ENCODE measurements around the gene GPR119.
A peak's percentile ranks its signal among the peaks of the same experiment; 100 is the strongest.
"Not testable (repeated sequence)": the region's sequence is repeated elsewhere in the genome, so short reads cannot be mapped to it uniquely, and the experiment has no call there.

GPR119 gene

DNA sequence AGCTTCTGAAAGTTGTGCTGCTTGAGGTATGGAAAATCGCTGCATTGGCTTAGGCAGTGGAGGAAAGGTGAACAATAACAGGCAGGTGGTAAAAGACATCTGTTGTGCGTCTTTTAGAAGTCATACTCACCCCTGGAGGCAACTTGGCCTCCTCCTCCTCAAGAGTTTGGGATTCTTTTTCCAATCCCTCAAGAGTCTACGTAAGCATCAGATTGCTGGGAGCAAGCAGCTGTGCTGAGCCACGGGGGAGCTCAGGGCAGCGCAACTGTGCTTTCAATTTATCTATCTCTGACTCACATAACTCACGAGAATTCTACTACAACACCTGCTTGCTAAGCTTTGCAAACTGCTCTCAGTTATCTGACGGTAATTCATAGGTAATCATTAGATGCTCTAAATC lies 9.9 kb upstream of the GPR119 start:
- Histone ChIP-seq H3K9me3 (replicated peaks; ENCODE audit: low read length) (no peaks in the 10 kb centered on the region), H3K4me1 (ENCODE audit: control insufficient read depth, insufficient read depth, low read length) (no peaks in the 10 kb centered on the region), H3K4me2 (ENCODE audit: low read length) (no peak overlapping the region), H3K27me3 (ENCODE audit: control insufficient read depth, insufficient read depth, low read length) (peaks cover 25% of the 10 kb centered on the region), H3K9ac (ENCODE audit: low read depth, low read length) (no peak overlapping the region), H3K36me3 (ENCODE audit: insufficient read depth, low read length) (no peaks in the 10 kb centered on the region), H3K4me3 (ENCODE audit: low read length) (no peak overlapping the region)

DNA sequence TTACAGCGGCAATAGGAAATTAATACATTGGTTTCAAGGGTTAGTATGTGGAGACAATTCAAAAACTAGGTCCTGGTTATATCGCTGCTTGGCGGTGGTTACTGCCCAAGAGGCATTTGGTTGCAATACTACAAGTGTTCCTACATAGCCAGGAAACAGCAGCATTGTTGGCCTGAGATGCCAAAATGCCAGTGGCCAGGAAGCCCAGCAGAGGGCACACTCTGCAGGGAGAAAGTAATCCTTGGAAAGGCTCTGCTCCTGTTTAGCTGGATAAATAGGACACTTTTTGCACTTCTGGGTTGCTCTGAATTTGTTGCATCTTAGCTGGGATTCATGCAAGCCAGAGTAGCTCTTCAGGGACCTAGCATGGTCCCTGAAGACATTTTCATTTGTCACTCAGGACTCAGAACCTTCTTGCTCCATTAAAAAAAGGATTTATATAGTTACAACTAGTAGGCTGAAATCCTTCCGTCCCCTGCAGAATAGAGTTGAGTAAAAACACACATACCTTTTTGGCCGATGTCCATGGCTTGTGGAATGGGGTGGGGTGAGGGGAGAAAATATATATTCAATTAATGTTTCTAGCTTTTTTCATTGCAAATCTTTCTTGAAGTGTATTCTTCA lies 8.1 kb upstream of the GPR119 start:
- no peak overlapping the region for H3K9ac ChIP-seq (ENCODE audit: low read depth, low read length)
- no peaks in the 10 kb centered on the region for H3K4me1 ChIP-seq (ENCODE audit: control insufficient read depth, insufficient read depth, low read length)
- no peak overlapping the region for H3K4me2 ChIP-seq (ENCODE audit: low read length)
- H3K27me3 ChIP-seq (ENCODE audit: control insufficient read depth, insufficient read depth, low read length): peaks cover 25% of the 10 kb centered on the region
- H3K4me3 ChIP-seq (ENCODE audit: low read length): no peak overlapping the region
- no peaks in the 10 kb centered on the region for H3K9me3 ChIP-seq (replicated peaks; ENCODE audit: low read length)
- no peaks in the 10 kb centered on the region for H3K36me3 ChIP-seq (ENCODE audit: insufficient read depth, low read length)

DNA sequence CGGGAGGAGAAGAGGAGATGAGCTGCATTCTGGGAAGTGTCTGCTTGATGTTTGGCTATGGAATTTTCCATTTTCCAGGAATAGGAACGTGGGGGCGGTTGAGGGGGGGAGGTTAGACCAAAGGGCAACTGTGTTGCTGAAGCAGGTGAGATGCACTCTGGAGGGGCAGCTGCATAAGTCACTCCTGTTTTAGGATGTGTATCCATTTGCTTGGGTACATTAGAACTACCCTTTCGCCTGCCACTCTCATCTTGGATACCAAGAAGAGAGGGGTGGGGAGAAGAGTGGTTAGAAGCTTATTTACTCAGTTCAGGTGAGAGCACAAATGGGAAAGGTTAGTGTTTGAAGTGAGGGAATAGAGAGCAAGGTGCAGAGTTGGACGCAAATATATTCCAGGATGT lies 934 bp upstream of the GPR119 start:
- H3K36me3 ChIP-seq (ENCODE audit: insufficient read depth, low read length): no peaks in the 10 kb centered on the region

DNA sequence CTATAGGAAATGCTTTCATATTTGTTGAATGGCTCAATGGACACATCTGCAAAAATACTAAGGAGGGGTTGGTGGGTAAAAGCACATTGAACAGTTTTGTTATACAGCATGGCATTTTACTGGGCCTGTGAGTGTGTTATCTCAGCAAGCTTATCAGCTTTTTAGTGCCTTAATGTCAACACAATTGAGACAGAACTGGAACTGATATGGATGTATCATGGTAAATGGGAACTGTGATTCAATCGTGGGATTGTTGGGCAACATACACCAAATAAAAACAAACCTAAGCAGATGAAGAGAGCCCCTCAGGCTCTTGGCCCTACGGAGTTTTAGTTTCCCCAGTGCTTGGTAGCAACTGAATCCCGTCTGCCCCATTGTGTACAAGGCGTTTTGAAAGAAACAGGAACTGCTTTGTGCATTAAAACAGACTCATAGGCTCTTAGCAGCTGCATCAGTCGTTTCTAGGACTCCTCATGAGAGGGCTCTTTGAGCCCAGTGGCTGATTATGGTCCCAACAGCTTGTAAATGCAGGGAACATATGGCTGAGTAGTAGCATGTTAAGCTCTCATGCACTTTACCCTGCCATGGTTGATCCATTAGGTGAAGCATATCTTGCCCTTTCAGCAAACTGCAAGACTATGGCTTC lies 7.3 kb downstream of the GPR119 start:
- Histone ChIP-seq H3K9ac (ENCODE audit: low read depth, low read length) (no peak overlapping the region), H3K4me3 (ENCODE audit: low read length) (no peak overlapping the region), H3K4me2 (ENCODE audit: low read length) (no peak overlapping the region), H3K27me3 (ENCODE audit: control insufficient read depth, insufficient read depth, low read length) (peaks cover 2% of the 10 kb centered on the region), H3K36me3 (ENCODE audit: insufficient read depth, low read length) (no peaks in the 10 kb centered on the region), H3K4me1 (ENCODE audit: control insufficient read depth, insufficient read depth, low read length) (no peaks in the 10 kb centered on the region), H3K9me3 (replicated peaks; ENCODE audit: low read length) (no peaks in the 10 kb centered on the region)

More for the DNA sequence above, 934 bp upstream of the GPR119 start:
- Histone ChIP-seq H3K27me3 (ENCODE audit: control insufficient read depth, insufficient read depth, low read length) (peaks cover 2% of the 10 kb centered on the region), H3K4me3 (ENCODE audit: low read length) (no peak overlapping the region), H3K4me1 (ENCODE audit: control insufficient read depth, insufficient read depth, low read length) (no peaks in the 10 kb centered on the region), H3K4me2 (ENCODE audit: low read length) (no peak overlapping the region), H3K9ac (ENCODE audit: low read depth, low read length) (no peak overlapping the region), H3K9me3 (replicated peaks; ENCODE audit: low read length) (no peaks in the 10 kb centered on the region)

DNA sequence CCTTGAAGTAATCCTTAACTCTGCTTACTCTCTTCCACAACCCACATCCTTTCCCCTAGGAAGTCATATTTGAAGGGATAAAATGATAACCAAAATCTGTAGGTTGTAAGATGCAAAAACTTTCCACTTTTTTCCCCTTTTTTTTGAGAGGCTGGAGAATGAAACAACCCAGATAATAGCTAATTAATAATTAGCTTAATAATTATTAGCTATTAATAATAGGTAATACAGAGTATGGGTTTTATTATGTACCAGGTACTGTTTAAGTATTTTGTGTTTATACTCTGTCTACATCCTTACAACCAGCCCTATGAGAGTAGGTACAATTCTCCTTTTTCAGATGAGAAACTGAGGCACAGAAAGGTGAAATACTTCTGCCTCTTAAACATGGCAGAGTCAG lies 9.4 kb downstream of the GPR119 start:
- Histone ChIP-seq H3K4me2 (ENCODE audit: low read length) (no peak overlapping the region), H3K36me3 (ENCODE audit: insufficient read depth, low read length) (no peaks in the 10 kb centered on the region), H3K9ac (ENCODE audit: low read depth, low read length) (no peak overlapping the region), H3K4me1 (ENCODE audit: control insufficient read depth, insufficient read depth, low read length) (no peaks in the 10 kb centered on the region), H3K4me3 (ENCODE audit: low read length) (no peak overlapping the region), H3K27me3 (ENCODE audit: control insufficient read depth, insufficient read depth, low read length) (peaks cover 2% of the 10 kb centered on the region), H3K9me3 (replicated peaks; ENCODE audit: low read length) (no peaks in the 10 kb centered on the region)

DNA sequence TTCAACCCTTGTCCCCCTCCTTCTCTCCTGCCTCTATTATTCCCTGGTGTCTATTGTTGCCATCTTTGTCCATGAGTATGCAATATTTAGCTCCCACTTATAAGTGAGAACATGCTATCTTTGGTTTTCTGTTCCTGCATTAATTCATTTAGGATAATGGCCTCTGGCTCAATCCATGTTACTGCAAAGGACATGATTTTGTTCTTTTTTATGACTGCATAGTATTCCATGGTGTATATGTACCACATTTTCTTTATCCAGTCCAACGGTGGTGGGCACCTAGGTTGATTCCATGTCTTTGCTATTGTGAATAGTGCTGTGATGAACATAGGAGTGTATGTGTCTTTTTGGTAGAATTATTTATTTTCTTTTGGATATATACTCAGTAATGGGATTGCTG lies 33.4 kb downstream of the GPR119 start:
- H3K4me2 ChIP-seq (ENCODE audit: low read length); H3K9me3 ChIP-seq (replicated peaks; ENCODE audit: low read length); H3K4me1 ChIP-seq (ENCODE audit: control insufficient read depth, insufficient read depth, low read length); H3K4me3 ChIP-seq (ENCODE audit: low read length); H3K27me3 ChIP-seq (ENCODE audit: control insufficient read depth, insufficient read depth, low read length); H3K36me3 ChIP-seq (ENCODE audit: insufficient read depth, low read length); H3K9ac ChIP-seq (ENCODE audit: low read depth, low read length): not testable (repeated sequence)

DNA sequence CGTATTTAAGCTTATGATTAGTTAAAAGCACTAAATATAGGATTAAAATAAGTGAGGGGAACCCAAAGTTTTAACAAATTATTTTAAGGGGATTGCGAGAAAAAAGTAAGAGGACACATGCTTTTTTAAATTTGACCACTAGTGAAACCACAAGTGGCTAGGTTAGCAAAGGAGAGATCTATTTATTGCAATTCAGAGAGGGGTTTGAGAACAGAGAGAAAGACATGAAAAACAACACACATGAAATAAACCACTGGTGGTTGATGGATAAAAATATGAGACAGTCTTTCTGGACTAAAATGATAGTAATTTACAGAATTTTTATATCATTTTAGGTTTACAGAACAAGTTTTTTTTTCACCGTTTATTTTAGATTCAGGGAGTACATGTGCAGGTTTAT lies 33.9 kb downstream of the GPR119 start:
- Histone ChIP-seq H3K36me3 (ENCODE audit: insufficient read depth, low read length) (peaks cover 3% of the 10 kb centered on the region), H3K27me3 (ENCODE audit: control insufficient read depth, insufficient read depth, low read length) (no peaks in the 10 kb centered on the region), H3K4me1 (ENCODE audit: control insufficient read depth, insufficient read depth, low read length) (peaks cover 6% of the 10 kb centered on the region), H3K4me2 (ENCODE audit: low read length) (no peak overlapping the region), H3K9me3 (replicated peaks; ENCODE audit: low read length) (no peaks in the 10 kb centered on the region), H3K9ac (ENCODE audit: low read depth, low read length) (no peak overlapping the region), H3K4me3 (ENCODE audit: low read length) (no peak overlapping the region)

DNA sequence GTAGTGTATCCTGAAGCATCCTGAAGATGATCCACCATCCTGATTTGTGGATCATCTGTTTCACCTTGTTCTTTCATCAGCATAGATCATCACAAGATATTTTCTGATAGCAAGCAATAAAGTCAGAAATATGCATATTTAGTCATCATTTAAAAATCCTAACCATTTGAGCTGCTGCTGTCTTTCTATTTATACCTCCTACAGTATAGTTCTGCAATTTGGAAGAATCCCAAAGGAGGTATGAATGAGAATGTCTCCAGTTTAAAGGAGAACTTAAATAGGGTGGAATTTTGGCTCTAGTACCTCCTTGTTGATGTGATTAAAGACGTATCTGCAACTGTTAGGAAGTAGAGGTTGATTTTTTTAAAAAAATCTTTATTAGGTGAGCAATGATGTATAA lies 38.2 kb downstream of the GPR119 start:
- Histone ChIP-seq H3K4me1 (ENCODE audit: control insufficient read depth, insufficient read depth, low read length) (peaks cover 6% of the 10 kb centered on the region), H3K4me3 (ENCODE audit: low read length) (no peak overlapping the region), H3K27me3 (ENCODE audit: control insufficient read depth, insufficient read depth, low read length) (no peaks in the 10 kb centered on the region), H3K36me3 (ENCODE audit: insufficient read depth, low read length) (peaks cover 3% of the 10 kb centered on the region), H3K9me3 (replicated peaks; ENCODE audit: low read length) (no peaks in the 10 kb centered on the region), H3K9ac (ENCODE audit: low read depth, low read length) (no peak overlapping the region), H3K4me2 (ENCODE audit: low read length) (peak overlapping the region; percentile 18)

DNA sequence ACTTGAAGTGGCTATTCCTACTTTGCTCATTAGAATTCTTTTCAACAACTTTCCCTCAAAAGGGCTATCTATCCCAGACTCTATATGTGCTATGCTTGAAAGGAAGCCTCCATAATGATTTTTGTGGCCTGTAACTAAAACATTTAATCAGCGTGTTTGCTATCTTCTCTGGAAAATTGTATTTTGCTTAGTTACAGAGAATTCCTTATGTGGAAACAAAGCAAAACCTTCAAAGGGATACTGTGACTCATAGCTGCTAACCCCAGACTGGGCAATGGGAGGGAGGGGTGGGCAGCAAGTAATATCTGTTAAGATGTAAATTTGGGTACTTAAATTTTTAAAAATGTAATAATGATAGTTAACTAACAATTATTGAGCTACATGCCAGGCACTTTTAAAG lies 42.1 kb downstream of the GPR119 start:
- no peaks in the 10 kb centered on the region for H3K9me3 ChIP-seq (replicated peaks; ENCODE audit: low read length)
- H3K4me1 ChIP-seq (ENCODE audit: control insufficient read depth, insufficient read depth, low read length): peaks cover 6% of the 10 kb centered on the region
- H3K36me3 ChIP-seq (ENCODE audit: insufficient read depth, low read length): no peaks in the 10 kb centered on the region
- no peak overlapping the region for H3K4me3 ChIP-seq (ENCODE audit: low read length)
- no peaks in the 10 kb centered on the region for H3K27me3 ChIP-seq (ENCODE audit: control insufficient read depth, insufficient read depth, low read length)
- no peak overlapping the region for H3K4me2 ChIP-seq (ENCODE audit: low read length)
- H3K9ac ChIP-seq (ENCODE audit: low read depth, low read length): no peak overlapping the region

DNA sequence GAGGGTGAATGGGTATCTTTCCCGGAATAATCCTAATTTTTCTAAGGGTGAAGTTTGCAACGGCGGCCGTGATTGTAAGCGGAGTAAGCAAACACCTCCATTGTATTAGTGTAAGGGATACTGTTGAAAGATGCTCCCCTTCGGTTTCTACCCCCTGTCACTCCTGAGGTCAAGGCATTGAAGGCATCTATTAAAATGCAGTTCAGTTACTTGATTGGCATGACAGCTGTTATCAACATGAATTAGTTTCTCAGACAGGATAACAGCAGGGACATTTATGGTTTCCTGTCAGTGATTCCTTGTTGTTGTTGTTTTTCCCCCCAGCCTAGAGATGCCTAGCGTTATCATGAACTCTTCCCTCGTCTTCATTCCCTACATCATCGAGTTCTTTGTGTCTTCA lies 45.2 kb downstream of the GPR119 start:
- Histone ChIP-seq H3K4me3 (ENCODE audit: low read length) (peak overlapping the region; percentile 74), H3K4me2 (ENCODE audit: low read length) (peak overlapping the region; percentile 77), H3K4me1 (ENCODE audit: control insufficient read depth, insufficient read depth, low read length) (no peaks in the 10 kb centered on the region), H3K9ac (ENCODE audit: low read depth, low read length) (peak overlapping the region; percentile 82), H3K9me3 (replicated peaks; ENCODE audit: low read length) (no peaks in the 10 kb centered on the region), H3K36me3 (ENCODE audit: insufficient read depth, low read length) (no peaks in the 10 kb centered on the region), H3K27me3 (ENCODE audit: control insufficient read depth, insufficient read depth, low read length) (no peaks in the 10 kb centered on the region)

DNA sequence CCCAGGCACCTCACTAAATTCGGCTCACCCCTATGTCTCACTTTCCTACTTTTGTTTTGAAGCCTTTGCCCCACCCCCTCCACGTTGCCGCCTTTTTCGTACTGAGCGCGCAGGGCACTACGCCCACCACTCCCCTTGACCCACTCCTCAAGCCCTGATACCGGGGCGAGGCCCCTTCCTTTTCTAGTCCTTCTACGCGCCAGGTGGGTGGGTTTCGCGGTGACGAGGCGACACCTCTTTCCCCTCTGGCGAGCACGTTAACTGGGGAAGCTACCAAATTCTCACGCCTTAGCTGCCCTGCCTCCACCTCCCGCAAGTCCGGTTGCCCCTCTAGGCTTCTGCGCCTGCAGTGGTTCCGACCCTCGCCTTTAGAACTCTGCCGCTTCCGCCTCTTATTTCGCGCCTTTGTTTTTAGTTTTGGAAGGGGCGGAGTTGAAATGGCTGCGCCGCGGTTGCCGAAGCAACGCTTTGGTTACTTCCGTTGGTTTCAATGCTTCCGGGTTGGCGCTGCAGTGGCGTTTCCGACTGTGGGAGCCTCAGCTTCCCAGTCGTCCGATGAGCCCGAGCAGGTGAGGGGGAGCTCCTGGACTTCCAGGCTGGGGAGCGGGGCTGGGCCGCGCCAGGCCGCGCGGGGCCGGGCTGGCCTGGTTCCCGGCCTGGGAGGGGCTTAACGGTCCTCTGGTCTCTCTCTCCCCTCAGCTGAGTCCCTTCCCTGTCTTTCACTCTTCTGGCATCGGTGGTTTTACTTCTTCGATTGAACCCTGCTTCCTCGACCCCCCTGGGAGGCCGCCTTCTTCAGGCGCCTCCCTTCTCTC lies 45.9 kb downstream of the GPR119 start, which contains the start of gene SLC25A14:
Gene SLC25A14 (plus strand): TSS at position 512 of the 815 bp plus-strand sequence. CDS start 360 bp downstream, outside the sequence.
- Histone ChIP-seq H3K4me2 (ENCODE audit: low read length) (peak within 1 kb of the TSS; percentile 77), H3K9ac (ENCODE audit: low read depth, low read length) (peak within 1 kb of the TSS; percentile 82), H3K36me3 (ENCODE audit: insufficient read depth, low read length) (no peaks in the 10 kb centered on the region), H3K9me3 (replicated peaks; ENCODE audit: low read length) (no peaks in the 10 kb centered on the region), H3K4me3 (ENCODE audit: low read length) (peak within 1 kb of the TSS; percentile 74), H3K27me3 (ENCODE audit: control insufficient read depth, insufficient read depth, low read length) (no peaks in the 10 kb centered on the region), H3K4me1 (ENCODE audit: control insufficient read depth, insufficient read depth, low read length) (no peaks in the 10 kb centered on the region)
